ENCODE measurements around the gene TMEM39A.

- no peak for TF ChIP-seq POLR2AphosphoS5 (IDR thresholded peaks at IDR 0.05; ENCODE audit: low read depth, low read length)
- TF ChIP-seq ZNF274 (IDR thresholded peaks at IDR 0.05; ENCODE audit: low read depth, low read length), result no peak
- no peak for TF ChIP-seq CBX3 (IDR thresholded peaks at IDR 0.05; ENCODE audit: low read depth)
- TF ChIP-seq MAX (IDR thresholded peaks at IDR 0.05), result no peak
- TF ChIP-seq CTCF (IDR thresholded peaks at IDR 0.05 in 2 of 3, conservative IDR thresholded peaks at IDR 0.05 in 1 of 3; ENCODE audit: borderline replicate concordance in 1 of 3, insufficient read depth in 1 of 3, low read depth in 2 of 3, low read length in 2 of 3), result no peak
- TF ChIP-seq EZH2 (IDR thresholded peaks at IDR 0.05), result no peak
- no peak for TF ChIP-seq POLR2A (IDR thresholded peaks at IDR 0.05; ENCODE audit: borderline replicate concordance, extremely low read depth, insufficient read depth, insufficient read length)
- no peak for TF ChIP-seq EGR1 (IDR thresholded peaks at IDR 0.05; ENCODE audit: low read depth)
- TF ChIP-seq REST (IDR thresholded peaks at IDR 0.05; ENCODE audit: low read depth), result no peak
Measured at GRCh38 chr3:119443179-119443578, 20.2 kb downstream of the TMEM39A start.
